Measurements from ENCODE around the gene CLEC10A. TPM values are rescaled to one million over a fixed set of nuclear protein-coding genes. Genes with fewer than 3 reads are reported as not detected.

Gene CLEC10A
- polyA plus RNA-seq, 1 donor (not counting 4 experiments of a cell fraction or from before 2014, with no cell fraction given), result not detected

DNA sequence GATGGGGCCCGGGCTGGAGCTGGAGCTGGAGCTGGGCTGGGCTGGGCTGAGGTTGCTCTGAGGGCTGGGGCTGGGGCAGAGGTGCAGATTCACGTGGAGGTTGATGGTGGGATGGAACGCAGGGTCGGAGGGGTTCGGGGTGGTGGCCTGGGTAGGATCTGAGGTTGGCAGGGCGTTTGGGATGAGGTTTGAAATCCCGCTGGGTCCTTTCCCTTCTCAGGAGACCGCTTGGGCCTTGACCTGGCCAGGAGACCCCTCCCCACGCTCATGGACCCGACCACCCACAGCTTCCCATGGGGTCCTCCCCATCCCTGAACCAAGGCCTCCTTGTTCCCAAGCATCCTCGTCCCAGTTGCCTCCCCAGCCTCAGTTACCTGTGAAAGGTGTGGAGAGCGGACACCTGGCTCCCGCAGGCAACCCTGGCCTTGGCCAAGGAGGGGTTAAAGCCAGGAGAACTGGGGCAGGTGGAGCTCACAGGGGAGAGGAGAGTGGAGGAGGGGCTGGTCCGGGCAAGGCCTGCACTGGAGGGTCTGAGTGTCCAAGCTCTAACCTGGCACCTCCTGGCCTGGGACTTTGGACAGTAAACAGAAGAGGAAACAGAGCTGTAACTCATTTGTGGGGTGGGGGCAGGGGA lies 34.3 kb upstream of the CLEC10A start, which contains the start of gene ASGR2:
TSS of gene ASGR2 (minus strand) at position 582 of the 634 bp plus-strand sequence. CDS start 582 bp downstream, outside the sequence.
- Histone ChIP-seq H3K4me1 (ENCODE audit: control insufficient read depth, extremely low read depth, insufficient read depth, low read length) (no peaks in the 10 kb centered on the region), H3K27ac (ENCODE audit: control insufficient read depth, insufficient read depth, low read length) (no peak within 1 kb of the TSS), H2AFZ (ENCODE audit: control insufficient read depth, low read length) (no peak within 1 kb of the TSS), H3K27me3 (ENCODE audit: control insufficient read depth, extremely low read depth, insufficient read depth, low read length) (no peaks in the 10 kb centered on the region), H3K36me3 (ENCODE audit: control insufficient read depth in 2 of 2, extremely low read depth in 1 of 2, insufficient read depth in 2 of 2, low read length in 2 of 2) (no peaks in the 10 kb centered on the region), H4K20me1 (ENCODE audit: control insufficient read depth, extremely low read depth, insufficient read depth, low read length) (no peaks in the 10 kb centered on the region), H3K9me1 (ENCODE audit: control insufficient read depth, extremely low read depth, insufficient read depth, low read length) (no peaks in the 10 kb centered on the region), H3K9ac (ENCODE audit: control insufficient read depth, extremely low read depth, insufficient read depth, low read length) (no peak within 1 kb of the TSS), H3K9me3 (ENCODE audit: control insufficient read depth, low read depth, low read length) (no peaks in the 10 kb centered on the region), H3K4me3 (ENCODE audit: control insufficient read depth in 2 of 3, extremely low read depth in 1 of 3, insufficient read depth in 2 of 3, low read depth in 1 of 3, low read length in 3 of 3) (no peak within 1 kb of the TSS), H3K4me2 (ENCODE audit: control insufficient read depth, extremely low read depth, insufficient read depth, low read depth, low read length) (no peak within 1 kb of the TSS), H3K79me2 (ENCODE audit: control insufficient read depth, insufficient read depth, low read length) (no peaks in the 10 kb centered on the region)
- TF ChIP-seq, protein P1, sequence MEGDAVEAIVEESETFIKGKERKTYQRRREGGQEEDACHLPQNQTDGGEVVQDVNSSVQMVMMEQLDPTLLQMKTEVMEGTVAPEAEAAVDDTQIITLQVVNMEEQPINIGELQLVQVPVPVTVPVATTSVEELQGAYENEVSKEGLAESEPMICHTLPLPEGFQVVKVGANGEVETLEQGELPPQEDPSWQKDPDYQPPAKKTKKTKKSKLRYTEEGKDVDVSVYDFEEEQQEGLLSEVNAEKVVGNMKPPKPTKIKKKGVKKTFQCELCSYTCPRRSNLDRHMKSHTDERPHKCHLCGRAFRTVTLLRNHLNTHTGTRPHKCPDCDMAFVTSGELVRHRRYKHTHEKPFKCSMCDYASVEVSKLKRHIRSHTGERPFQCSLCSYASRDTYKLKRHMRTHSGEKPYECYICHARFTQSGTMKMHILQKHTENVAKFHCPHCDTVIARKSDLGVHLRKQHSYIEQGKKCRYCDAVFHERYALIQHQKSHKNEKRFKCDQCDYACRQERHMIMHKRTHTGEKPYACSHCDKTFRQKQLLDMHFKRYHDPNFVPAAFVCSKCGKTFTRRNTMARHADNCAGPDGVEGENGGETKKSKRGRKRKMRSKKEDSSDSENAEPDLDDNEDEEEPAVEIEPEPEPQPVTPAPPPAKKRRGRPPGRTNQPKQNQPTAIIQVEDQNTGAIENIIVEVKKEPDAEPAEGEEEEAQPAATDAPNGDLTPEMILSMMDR (optimal IDR thresholded peaks at IDR 0.05 in 1 of 3, IDR thresholded peaks at IDR 0.05 in 1 of 3, conservative IDR thresholded peaks at IDR 0.05 in 1 of 3; ENCODE audit: extremely low read depth in 1 of 3, insufficient read depth in 2 of 3, low read length in 3 of 3), result no peak
- TF ChIP-seq EZH2 (IDR thresholded peaks at IDR 0.05; ENCODE audit: low read length), result no peak
- DNase-seq (ENCODE audit: low read depth, low spot score) (no peak), FAIRE-seq (no peak)
- dilution Hi-C loops (cut with MboI; ENCODE audit: extremely low pct_ligation_motif_present, low sequenced_read_pairs), result no loop called here

DNA sequence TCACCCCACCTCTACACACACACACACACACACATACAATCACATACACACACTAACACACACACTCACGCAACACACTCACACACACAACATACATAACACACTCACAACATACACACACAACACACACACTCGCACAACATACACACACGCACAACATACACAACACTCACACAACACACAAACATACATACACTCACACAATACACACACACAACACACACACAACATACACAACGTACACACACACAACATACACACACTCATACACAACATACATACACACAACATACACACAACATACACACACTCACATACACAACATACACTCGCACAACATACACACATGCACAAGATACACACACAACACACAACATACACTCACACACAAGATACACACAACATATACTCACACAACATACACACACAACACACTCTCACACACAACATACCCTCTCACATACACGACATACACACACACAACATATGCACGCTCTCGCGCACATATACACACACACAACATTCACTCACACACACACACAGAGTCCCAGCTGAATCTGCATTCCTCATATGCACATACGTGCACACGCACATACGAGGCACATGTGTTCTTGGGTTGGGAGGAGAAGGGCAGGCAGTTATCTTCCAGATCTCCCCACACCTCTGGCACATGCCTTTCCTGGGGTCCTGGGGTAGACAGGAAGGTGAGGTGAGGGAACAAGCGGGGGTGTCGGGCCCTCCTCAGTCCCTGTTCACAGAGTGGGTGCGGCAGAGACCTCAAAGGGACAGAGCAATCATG lies 33.4 kb upstream of the CLEC10A start:
- dilution Hi-C loops (cut with MboI; ENCODE audit: extremely low pct_ligation_motif_present, low sequenced_read_pairs), result no loop called here

More for the DNA sequence above, 33.4 kb upstream of the CLEC10A start:
- no peak overlapping the region for H3K4me2 ChIP-seq (ENCODE audit: control insufficient read depth, extremely low read depth, insufficient read depth, low read depth, low read length)
- H3K36me3 ChIP-seq (ENCODE audit: control insufficient read depth in 2 of 2, extremely low read depth in 1 of 2, insufficient read depth in 2 of 2, low read length in 2 of 2), result no peaks in the 10 kb centered on the region
- no peak for DNase-seq (ENCODE audit: low read depth, low spot score)
- H3K4me3 ChIP-seq (ENCODE audit: control insufficient read depth in 2 of 3, extremely low read depth in 1 of 3, insufficient read depth in 2 of 3, low read depth in 1 of 3, low read length in 3 of 3), result no peak overlapping the region
- no peak overlapping the region for H3K9ac ChIP-seq (ENCODE audit: control insufficient read depth, extremely low read depth, insufficient read depth, low read length)
- H3K9me3 ChIP-seq (ENCODE audit: control insufficient read depth, low read depth, low read length), result no peaks in the 10 kb centered on the region
- no peak for TF ChIP-seq EZH2 (IDR thresholded peaks at IDR 0.05; ENCODE audit: low read length)
- TF ChIP-seq, protein P1 (optimal IDR thresholded peaks at IDR 0.05 in 1 of 3, IDR thresholded peaks at IDR 0.05 in 1 of 3, conservative IDR thresholded peaks at IDR 0.05 in 1 of 3; ENCODE audit: extremely low read depth in 1 of 3, insufficient read depth in 2 of 3, low read length in 3 of 3), result no peak
- no peaks in the 10 kb centered on the region for H3K27me3 ChIP-seq (ENCODE audit: control insufficient read depth, extremely low read depth, insufficient read depth, low read length)
- no peaks in the 10 kb centered on the region for H4K20me1 ChIP-seq (ENCODE audit: control insufficient read depth, extremely low read depth, insufficient read depth, low read length)
- no peak overlapping the region for H3K27ac ChIP-seq (ENCODE audit: control insufficient read depth, insufficient read depth, low read length)
- no peaks in the 10 kb centered on the region for H3K79me2 ChIP-seq (ENCODE audit: control insufficient read depth, insufficient read depth, low read length)
- FAIRE-seq, result no peak
- H2AFZ ChIP-seq (ENCODE audit: control insufficient read depth, low read length), result no peak overlapping the region
- H3K4me1 ChIP-seq (ENCODE audit: control insufficient read depth, extremely low read depth, insufficient read depth, low read length), result no peaks in the 10 kb centered on the region
- H3K9me1 ChIP-seq (ENCODE audit: control insufficient read depth, extremely low read depth, insufficient read depth, low read length), result no peaks in the 10 kb centered on the region
